Neutrophil (primary cell): ENCODE results near the gene KLF13.

Experiments
- H3K27ac ChIP-seq: fragments of 200-600 bp; sonication (generic); 2 replicates; pipeline ENCODE4 v1.5.1; 2016; ENCODE audit warnings: mild to moderate bottlenecking, moderate library complexity
- H3K27me3 ChIP-seq: fragments of 200-600 bp; sonication (generic); 2 replicates; pipeline ENCODE4 v1.6.0; 2016; ENCODE audit warnings: mild to moderate bottlenecking
- H3K36me3 ChIP-seq: fragments of 200-600 bp; sonication (generic); 2 replicates; pipeline ENCODE4 v1.5.1; 2017
- H3K4me1 ChIP-seq, 2 experiments: fragments of 200-600 bp in 1 of 2; sonication (generic) in 1 of 2; 1 replicate in 1 of 2; 2 replicates in 1 of 2; pipeline versions ENCODE4 v1.5.1 to v1.6.1; 2013 to 2016; ENCODE audit warnings: low read depth in 1 of 2, low read length in 1 of 2, mild to moderate bottlenecking in 1 of 2, moderate library complexity in 1 of 2; ENCODE audit not compliant: control insufficient read depth in 1 of 2, insufficient read depth in 1 of 2
- H3K4me3 ChIP-seq, 2 experiments: fragments of 200-600 bp in 1 of 2; sonication (generic) in 1 of 2; 1 replicate in 1 of 2; 2 replicates in 1 of 2; pipeline ENCODE4 v1.5.1; 2013 to 2016; ENCODE audit warnings: low read depth in 1 of 2, low read length in 1 of 2, mild to moderate bottlenecking in 1 of 2, moderate library complexity in 1 of 2
- H3K9me3 ChIP-seq: fragments of 200-600 bp; sonication (generic); 2 replicates; pipeline ENCODE4 v1.5.1; 2016
- TF ChIP-seq, protein P1 (sequence below): fragments of 200-600 bp; sonication (generic); IDR thresholded peaks from 2 replicates; pipeline ENCODE4 v1.5.1; 2016; ENCODE audit warnings: antibody characterized with exemption

Gene KLF13

DNA sequence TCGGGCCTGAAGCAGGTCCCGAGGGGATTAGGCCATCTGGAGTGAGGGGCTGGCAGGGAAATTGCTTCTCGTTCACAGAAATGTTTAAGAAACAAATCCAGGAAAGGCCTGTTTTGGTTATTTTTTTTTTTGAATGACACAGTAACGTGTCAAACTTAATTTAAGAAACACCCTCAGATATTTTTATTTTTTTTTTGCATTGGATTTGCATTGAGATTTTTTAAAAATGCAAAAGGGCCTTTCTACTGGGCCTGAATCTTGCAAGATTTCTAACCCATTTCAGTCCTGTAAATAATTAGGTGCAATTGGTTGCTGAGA, 25.0 kb upstream of the KLF13 start:
- Histone ChIP-seq H3K4me1 (peaks cover 13 to 17% of the 10 kb centered on the region in 2 experiments), H3K27me3 (no peaks in the 10 kb centered on the region), H3K4me3 (no peak overlapping the region), H3K36me3 (no peaks in the 10 kb centered on the region), H3K9me3 (no peaks in the 10 kb centered on the region), H3K27ac (no peak overlapping the region)
- TF ChIP-seq, protein P1, sequence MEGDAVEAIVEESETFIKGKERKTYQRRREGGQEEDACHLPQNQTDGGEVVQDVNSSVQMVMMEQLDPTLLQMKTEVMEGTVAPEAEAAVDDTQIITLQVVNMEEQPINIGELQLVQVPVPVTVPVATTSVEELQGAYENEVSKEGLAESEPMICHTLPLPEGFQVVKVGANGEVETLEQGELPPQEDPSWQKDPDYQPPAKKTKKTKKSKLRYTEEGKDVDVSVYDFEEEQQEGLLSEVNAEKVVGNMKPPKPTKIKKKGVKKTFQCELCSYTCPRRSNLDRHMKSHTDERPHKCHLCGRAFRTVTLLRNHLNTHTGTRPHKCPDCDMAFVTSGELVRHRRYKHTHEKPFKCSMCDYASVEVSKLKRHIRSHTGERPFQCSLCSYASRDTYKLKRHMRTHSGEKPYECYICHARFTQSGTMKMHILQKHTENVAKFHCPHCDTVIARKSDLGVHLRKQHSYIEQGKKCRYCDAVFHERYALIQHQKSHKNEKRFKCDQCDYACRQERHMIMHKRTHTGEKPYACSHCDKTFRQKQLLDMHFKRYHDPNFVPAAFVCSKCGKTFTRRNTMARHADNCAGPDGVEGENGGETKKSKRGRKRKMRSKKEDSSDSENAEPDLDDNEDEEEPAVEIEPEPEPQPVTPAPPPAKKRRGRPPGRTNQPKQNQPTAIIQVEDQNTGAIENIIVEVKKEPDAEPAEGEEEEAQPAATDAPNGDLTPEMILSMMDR, result no peak

DNA sequence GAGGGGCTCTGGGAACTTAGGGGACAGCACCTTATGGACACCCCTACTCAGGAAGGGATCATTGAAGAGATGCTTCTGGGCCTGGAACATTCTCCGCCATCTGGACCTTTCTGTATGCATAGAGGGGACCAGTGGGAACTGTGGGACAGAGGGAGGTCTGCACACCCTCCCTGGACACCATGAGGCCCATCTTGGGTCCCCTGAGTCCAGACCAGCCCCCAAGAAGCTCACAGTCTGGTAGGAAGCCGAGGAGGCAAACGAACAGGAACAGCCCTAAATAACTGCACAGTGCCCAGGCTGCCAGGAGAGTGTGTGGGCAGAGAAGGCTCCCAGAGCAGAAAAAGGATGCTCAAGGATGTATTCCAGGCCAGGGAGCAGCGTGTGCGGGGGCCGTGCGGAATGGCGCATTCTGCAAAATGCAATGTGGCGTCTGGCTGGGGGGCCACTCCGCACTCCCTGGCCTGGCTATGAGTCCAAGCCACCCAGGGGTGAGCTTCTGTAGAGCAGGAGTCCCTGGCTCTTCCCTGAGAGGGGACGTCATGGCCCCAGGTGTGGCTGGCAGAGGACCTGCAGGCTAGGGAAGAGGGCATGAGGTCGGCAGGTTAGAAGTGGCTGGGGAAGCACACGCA, 24.5 kb upstream of the KLF13 start:
- no peaks in the 10 kb centered on the region for H3K27me3 ChIP-seq
- H3K27ac ChIP-seq, result no peak overlapping the region
- no peaks in the 10 kb centered on the region for H3K9me3 ChIP-seq
- peaks cover 13 to 16% of the 10 kb centered on the region in 2 experiments for H3K4me1 ChIP-seq
- H3K4me3 ChIP-seq, result no peak overlapping the region
- H3K36me3 ChIP-seq, result no peaks in the 10 kb centered on the region
- TF ChIP-seq, protein P1, result no peak

DNA sequence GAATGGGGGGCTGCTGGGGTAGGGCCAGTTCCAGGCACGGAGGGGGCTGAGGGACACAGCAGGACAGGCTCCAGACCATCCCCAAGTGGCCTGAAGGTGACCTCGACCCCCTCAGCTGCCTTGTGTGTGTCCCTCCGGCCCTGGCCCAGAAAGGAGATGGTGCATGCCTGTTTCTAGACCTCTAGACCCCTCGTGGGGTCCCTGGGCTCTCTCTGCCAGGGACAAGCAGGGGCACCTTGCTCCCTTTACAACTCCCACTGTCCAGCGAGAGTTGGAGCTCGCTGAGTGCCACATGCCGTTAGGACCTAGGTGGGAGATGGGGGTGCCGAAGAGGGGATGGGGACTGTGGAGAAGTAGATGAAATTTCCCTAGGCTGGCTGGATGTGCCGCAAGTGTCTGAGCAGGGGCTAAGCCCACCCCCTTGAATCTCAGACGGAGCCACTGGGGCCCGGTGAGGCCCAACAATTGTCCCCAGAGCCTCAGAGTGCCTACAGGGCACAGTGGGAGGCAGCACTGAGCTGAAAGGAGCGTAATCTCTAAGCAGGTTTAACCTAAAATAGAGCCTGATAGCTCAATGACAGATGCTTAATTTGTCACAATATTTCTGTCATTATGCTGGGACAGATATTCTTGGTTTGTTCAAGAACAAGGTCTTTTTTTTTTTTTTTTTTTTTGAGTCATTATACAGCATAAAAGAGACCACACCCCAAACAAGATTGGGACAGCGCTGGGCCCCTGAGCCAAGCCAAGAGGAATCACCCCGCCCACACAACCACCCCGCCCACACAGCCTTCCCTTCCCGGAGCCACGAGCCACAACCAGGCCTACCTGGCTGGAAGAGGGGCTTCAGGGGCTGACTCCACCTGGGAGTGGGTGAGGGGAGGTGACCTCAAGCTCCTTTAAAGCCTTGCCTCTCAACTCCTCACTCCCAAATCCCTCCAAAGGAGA, 23.6 kb upstream of the KLF13 start:
- Histone ChIP-seq H3K4me3 (no peak overlapping the region), H3K4me1 (peaks cover 13 to 16% of the 10 kb centered on the region in 2 experiments), H3K27me3 (no peaks in the 10 kb centered on the region), H3K27ac (peak overlapping the region; percentile 30), H3K9me3 (no peaks in the 10 kb centered on the region), H3K36me3 (no peaks in the 10 kb centered on the region)
- TF ChIP-seq, protein P1, result no peak

DNA sequence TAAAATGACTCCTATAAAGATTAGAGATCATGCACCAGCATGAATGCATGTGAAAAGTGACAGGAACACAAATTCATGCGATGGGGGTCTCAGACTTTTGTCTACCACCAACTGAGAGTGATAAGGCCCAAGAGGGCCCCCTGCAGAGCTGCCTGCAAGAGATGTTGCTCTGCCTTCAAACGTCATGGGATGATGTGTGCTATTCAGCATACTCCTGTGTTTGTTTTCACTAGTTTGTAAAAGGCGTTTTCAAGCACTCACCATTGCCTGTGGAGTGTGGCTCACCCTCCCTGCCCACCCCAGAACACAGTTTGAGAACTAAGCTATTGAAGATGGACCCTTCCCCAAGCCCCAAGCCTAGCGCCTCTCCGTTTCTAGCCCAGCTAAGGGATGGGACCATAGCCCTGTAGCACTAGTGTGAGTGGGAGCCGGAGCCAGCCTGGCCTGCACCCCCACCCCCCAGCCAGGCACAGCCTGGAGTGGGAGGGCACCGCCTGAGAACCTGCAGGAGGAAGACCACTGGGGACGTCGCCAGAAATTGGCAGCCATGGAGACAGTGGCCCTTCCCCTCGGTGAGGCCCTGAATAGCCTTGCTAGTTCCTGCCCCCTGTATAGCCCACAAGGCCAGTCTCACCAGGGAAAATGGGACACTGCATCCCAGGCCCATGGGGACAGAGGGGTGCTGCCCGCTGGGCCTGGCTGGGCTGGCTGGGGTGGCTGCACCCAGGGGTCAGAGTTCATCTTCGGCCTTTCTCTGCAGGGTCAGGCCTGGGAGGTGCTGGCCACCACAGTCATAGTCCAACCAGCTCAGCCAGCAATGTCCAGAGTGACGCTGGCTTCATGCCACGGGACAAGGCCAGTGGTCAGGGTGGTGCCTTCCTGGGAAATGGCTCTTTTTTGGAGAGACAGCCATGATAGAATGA, 22.6 kb upstream of the KLF13 start:
- Histone ChIP-seq H3K9me3 (no peaks in the 10 kb centered on the region), H3K27me3 (no peaks in the 10 kb centered on the region), H3K36me3 (no peaks in the 10 kb centered on the region), H3K4me1 (peaks cover 13 to 16% of the 10 kb centered on the region in 2 experiments), H3K4me3 (no peak overlapping the region), H3K27ac (no peak overlapping the region)
- TF ChIP-seq, protein P1, result no peak

DNA sequence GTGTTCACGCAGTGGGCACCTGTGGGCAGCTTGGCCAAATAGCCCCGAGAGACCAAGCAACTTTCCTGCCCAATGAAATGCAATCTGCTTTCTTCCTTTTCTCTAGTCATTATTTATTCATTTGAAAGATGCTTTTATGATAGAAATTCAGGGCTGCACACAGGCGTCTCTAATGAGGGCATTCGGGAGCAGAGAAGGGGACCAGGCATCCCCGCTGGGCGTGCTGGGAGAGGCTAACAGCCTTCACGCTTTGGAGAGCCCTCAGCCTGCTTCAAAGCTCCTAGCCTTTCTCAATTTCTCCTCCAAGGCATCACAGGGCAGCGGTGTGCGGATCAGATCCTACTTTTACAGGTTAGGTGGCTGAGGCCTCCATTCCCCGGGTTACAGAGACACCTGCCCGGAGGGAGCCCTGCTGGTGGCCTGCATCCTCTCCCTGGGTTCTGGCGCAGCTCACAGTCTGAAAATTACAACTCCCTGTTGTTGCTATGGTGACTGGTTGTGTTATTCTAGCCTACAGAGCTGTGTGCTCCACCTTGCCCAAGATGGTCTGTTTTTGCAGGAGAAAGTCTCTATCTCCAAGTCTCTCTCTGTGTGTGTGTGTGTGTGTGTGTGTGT, 21.8 kb upstream of the KLF13 start:
- H3K27me3 ChIP-seq, result no peaks in the 10 kb centered on the region
- TF ChIP-seq, protein P1, result no peak
- H3K4me1 ChIP-seq, result peaks cover 13 to 16% of the 10 kb centered on the region in 2 experiments
- no peak overlapping the region for H3K4me3 ChIP-seq
- no peaks in the 10 kb centered on the region for H3K9me3 ChIP-seq
- H3K27ac ChIP-seq, result no peak overlapping the region
- no peaks in the 10 kb centered on the region for H3K36me3 ChIP-seq
